Sigmoid colon (tissue), 4 donors: Measurements from ENCODE around the gene SCARB1.

Source experiments
- CTCF ChIP-seq, 4 experiments: fragments of 450-650 bp in 3 of 4; fragments of 200-600 bp in 1 of 4; IDR thresholded peaks; one replicate each; pipeline ENCODE4 v1.5.1; 2016 to 2019; ENCODE audit warnings: antibody characterized with exemption in 4 of 4, mild to moderate bottlenecking in 3 of 4, moderate library complexity in 2 of 4
- EP300 ChIP-seq, 4 donors: sonication (generic); formaldehyde crosslinking; IDR thresholded peaks; one replicate each; pipeline ENCODE4 v1.6.1; 2017; ENCODE audit warnings: antibody characterized with exemption in 4 of 4
- POLR2A ChIP-seq, 2 donors: fragments of 450-650 bp; IDR thresholded peaks; one replicate each; pipeline ENCODE4 v1.6.1; 2016; ENCODE audit warnings: antibody characterized with exemption in 2 of 2, mild to moderate bottlenecking in 2 of 2, moderate library complexity in 2 of 2
- POLR2AphosphoS5 ChIP-seq, 4 donors: sonication (generic); formaldehyde crosslinking; IDR thresholded peaks; one replicate each; pipeline ENCODE4 v1.6.1; 2017; ENCODE audit warnings: antibody characterized with exemption in 4 of 4

DNA sequence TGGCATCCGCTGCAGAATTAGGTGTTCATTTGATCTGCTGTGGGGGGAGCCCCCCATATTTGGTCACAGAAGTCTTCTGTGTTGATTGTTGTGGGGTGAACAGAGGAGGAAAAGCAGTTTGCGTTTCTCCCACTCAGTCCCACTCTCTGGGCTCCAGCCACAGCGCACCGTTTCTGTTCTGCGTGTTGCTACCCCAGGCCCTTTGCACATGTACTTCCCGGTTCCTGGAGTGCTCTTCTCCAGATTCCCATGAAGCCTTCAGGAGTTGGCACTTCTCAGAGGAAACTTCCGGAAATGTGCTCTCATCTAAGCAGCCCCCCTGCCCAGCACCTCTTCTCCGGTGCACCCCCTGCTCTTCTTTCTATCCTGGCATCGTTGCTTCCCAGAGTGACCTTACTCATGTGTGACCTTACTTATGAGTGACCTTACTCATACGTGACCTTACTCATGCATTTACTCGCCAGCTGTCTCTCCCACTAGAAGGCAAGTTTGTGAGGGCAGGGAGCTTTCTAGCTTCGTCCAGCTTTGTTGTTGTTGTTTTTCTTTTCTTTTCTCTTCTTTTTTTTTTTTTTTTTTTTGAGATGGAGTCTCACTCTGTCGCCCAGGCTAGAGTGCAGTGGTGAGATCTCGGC lies 93.7 kb downstream of the SCARB1 start:
- TF ChIP-seq POLR2A (IDR thresholded peaks at IDR 0.05) (no peak), CTCF (IDR thresholded peaks at IDR 0.05) (no peak), POLR2AphosphoS5 (IDR thresholded peaks at IDR 0.05) (no peak), EP300 (IDR thresholded peaks at IDR 0.05) (no peak)
